ENCODE measurements around the gene SMAD4. TPM values are rescaled to one million over a fixed set of nuclear protein-coding genes. Genes with fewer than 3 reads are reported as not detected.
A peak's percentile ranks its signal among the peaks of the same experiment; 100 is the strongest.

The SMAD4 gene
- total RNA-seq, 1 experiment from 2014 or later = 96.3 TPM

GRCh38 chr18:51083398-51083797 is 53.4 kb downstream of the SMAD4 start:
- no peaks in the 10 kb centered on the region for H3K79me2 ChIP-seq (ENCODE audit: insufficient read depth, low read length)
- H4K20me1 ChIP-seq (ENCODE audit: insufficient read depth) = no peaks in the 10 kb centered on the region
- no TSS peak for BruUV-seq (replicated peaks)
- peaks cover 6 to 18% of the 10 kb centered on the region in 2 experiments; a peak in 3 of 4 replicates for H3K4me1 ChIP-seq (ENCODE audit: control insufficient read depth in 1 of 2, insufficient read depth in 2 of 2, low read length in 2 of 2)
- intact Hi-C loops (cut with micrococcal nuclease) = no loop called here
- ChIA-PET CTCF (no interaction called here), POLR2A (no interaction called here), RAD21 (ENCODE audit: low non-redundant PET in 1 of 2, low total read pairs in 2 of 2, uncharacterized antibody in 2 of 2, unreplicated experiment in 2 of 2) (no interaction called here)
- no peaks in the 10 kb centered on the region for H3K9me3 ChIP-seq (ENCODE audit: control insufficient read depth in 1 of 2, insufficient read depth in 1 of 2, low read depth in 1 of 2, low read length in 2 of 2)
- no peak overlapping the region for H3K4me3 ChIP-seq (replicated peaks in 1 of 2; ENCODE audit: low read depth in 1 of 2, low read length in 2 of 2)
- H3K27me3 ChIP-seq (ENCODE audit: insufficient read depth, low read length) = no peaks in the 10 kb centered on the region
- peak overlapping the region; percentile 14; the same call in 1 of the 2 replicates for H3K27ac ChIP-seq (ENCODE audit: low read depth, low read length)
- no peak overlapping the region for H3K4me2 ChIP-seq (ENCODE audit: low read length)
- no peak for DNase-seq (ENCODE audit: low read depth, low spot score)
- H3K9me2 ChIP-seq (ENCODE audit: insufficient read depth) = no peaks in the 10 kb centered on the region
- no peak for ATAC-seq
- H2AFZ ChIP-seq (ENCODE audit: low read depth, low read length, poor library complexity, severe bottlenecking) = no peak overlapping the region
- no peak overlapping the region for H3K9ac ChIP-seq (ENCODE audit: low read length)
- H3K36me3 ChIP-seq (ENCODE audit: control insufficient read depth in 1 of 2, insufficient read depth in 2 of 2, low read length in 2 of 2) = peaks cover 9 to 33% of the 10 kb centered on the region in 2 experiments; a peak in 3 of 4 replicates
- no peak for TF ChIP-seq CEBPB (IDR thresholded peaks at IDR 0.05; ENCODE audit: low read depth)
- TF ChIP-seq TCF7L2 (IDR thresholded peaks at IDR 0.05; ENCODE audit: borderline replicate concordance, extremely low read depth, insufficient read depth, insufficient read length) = no peak
- TF ChIP-seq FOSL1 (IDR thresholded peaks at IDR 0.05; ENCODE audit: low read depth) = no peak
- no peak for TF ChIP-seq CBX3 (IDR thresholded peaks at IDR 0.05; ENCODE audit: low read depth)
- TF ChIP-seq, protein P1, sequence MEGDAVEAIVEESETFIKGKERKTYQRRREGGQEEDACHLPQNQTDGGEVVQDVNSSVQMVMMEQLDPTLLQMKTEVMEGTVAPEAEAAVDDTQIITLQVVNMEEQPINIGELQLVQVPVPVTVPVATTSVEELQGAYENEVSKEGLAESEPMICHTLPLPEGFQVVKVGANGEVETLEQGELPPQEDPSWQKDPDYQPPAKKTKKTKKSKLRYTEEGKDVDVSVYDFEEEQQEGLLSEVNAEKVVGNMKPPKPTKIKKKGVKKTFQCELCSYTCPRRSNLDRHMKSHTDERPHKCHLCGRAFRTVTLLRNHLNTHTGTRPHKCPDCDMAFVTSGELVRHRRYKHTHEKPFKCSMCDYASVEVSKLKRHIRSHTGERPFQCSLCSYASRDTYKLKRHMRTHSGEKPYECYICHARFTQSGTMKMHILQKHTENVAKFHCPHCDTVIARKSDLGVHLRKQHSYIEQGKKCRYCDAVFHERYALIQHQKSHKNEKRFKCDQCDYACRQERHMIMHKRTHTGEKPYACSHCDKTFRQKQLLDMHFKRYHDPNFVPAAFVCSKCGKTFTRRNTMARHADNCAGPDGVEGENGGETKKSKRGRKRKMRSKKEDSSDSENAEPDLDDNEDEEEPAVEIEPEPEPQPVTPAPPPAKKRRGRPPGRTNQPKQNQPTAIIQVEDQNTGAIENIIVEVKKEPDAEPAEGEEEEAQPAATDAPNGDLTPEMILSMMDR (IDR thresholded peaks at IDR 0.05 in 2 of 3, conservative IDR thresholded peaks at IDR 0.05 in 1 of 3; ENCODE audit: borderline replicate concordance in 1 of 3, insufficient read depth in 1 of 3, low read depth in 2 of 3, low read length in 2 of 3) = no peak
- no peak for TF ChIP-seq SRF (IDR thresholded peaks at IDR 0.05; ENCODE audit: low read depth)
- no peak for TF ChIP-seq ELF1 (IDR thresholded peaks at IDR 0.05; ENCODE audit: borderline replicate concordance, low read depth)
- no peak for TF ChIP-seq ZNF274 (IDR thresholded peaks at IDR 0.05; ENCODE audit: low read depth, low read length)
- no peak for TF ChIP-seq SIN3A (IDR thresholded peaks at IDR 0.05; ENCODE audit: low read depth)
- no peak for TF ChIP-seq EZH2phosphoT487 (IDR thresholded peaks at IDR 0.05; ENCODE audit: borderline replicate concordance)
- no peak for TF ChIP-seq EZH2 (IDR thresholded peaks at IDR 0.05)
- TF ChIP-seq, protein P2, sequence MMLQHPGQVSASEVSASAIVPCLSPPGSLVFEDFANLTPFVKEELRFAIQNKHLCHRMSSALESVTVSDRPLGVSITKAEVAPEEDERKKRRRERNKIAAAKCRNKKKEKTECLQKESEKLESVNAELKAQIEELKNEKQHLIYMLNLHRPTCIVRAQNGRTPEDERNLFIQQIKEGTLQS (IDR thresholded peaks at IDR 0.05) = no peak
- TF ChIP-seq YY1 (IDR thresholded peaks at IDR 0.05; ENCODE audit: extremely low read depth, insufficient replicate concordance, low read depth, low read length) = no peak
- TF ChIP-seq POLR2A (IDR thresholded peaks at IDR 0.05; ENCODE audit: borderline replicate concordance, extremely low read depth, insufficient read depth, insufficient read length) = no peak

Measured in HCT116 (cell line).